Lower leg skin (tissue), 4 donors: Measurements from ENCODE around the gene NELFCD. TPM values are rescaled to one million over a fixed set of nuclear protein-coding genes. Genes with fewer than 3 reads are reported as not detected.

Source experiments
- DNase-seq, 2 donors: peaks; one replicate each; pipeline ENCODE4 v3.0.0-alpha.2; 2019; ENCODE audit warnings: low spot score in 2 of 2
- H3K4me3 ChIP-seq: fragments of 200-600 bp; sonication (generic); 2 replicates; pipeline ENCODE4 v1.5.1; 2017; ENCODE audit warnings: mild to moderate bottlenecking, low read depth; ENCODE audit not compliant: poor library complexity, severe bottlenecking
- CTCF ChIP-seq, 3 donors: fragments of 450-650 bp; IDR thresholded peaks; one replicate each; pipeline ENCODE4 v1.5.1; 2016; ENCODE audit warnings: antibody characterized with exemption in 3 of 3, mild to moderate bottlenecking in 3 of 3, moderate library complexity in 2 of 3
- POLR2A ChIP-seq, 2 donors: fragments of 450-650 bp; IDR thresholded peaks; one replicate each; pipeline ENCODE4 v1.6.1; 2016 to 2017; ENCODE audit warnings: antibody characterized with exemption in 2 of 2, mild to moderate bottlenecking in 1 of 2, moderate library complexity in 1 of 2
- WGBS, 2 donors: methylation state at CpG; one replicate each; pipeline ENCODE4 v1.1.5; 2018; 5-methylcytosine and 5-hydroxymethylcytosine counted together
- intact Hi-C: fragments of 100-400 bp; cut with DNase I; formaldehyde crosslinking; loops from one replicate; pipeline ENCODE4 v1.15.0; 2023; ENCODE audit warnings: low total_unique reads
- total RNA-seq, 4 donors: library from RNA; depleted of rRNA; stranded (reverse); fragments of >200 nt; gene quantifications; one replicate each; pipeline ENCODE4 v1.1.0, GENCODE V29; 2016

Gene NELFCD
- total RNA-seq, 4 donors from 2014 or later, result 36.9 to 53.8 (median 44.6) TPM

DNA sequence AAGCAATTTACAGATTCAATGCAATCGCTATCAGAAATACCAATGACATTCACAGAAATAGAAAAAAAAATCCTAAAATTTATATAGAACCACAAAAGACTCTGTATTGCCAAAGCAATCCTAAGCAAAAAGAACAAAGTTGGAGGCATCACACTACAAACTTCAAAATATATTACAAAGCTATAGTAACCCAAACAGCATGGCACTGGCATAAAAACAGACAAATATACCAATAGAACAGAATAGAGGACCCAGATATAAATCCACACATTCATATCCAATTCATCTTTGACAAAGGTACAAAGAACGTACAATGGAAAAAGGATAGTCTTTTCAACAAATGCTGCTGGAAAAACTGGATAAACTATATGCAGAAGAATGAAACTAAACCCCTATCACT lies 11.6 kb upstream of the NELFCD start:
- 69 to 97% methylated on average over 2 of the region's 2 CpGs for WGBS, 2 donors
- H3K4me3 ChIP-seq, result no peak overlapping the region
- TF ChIP-seq CTCF (IDR thresholded peaks at IDR 0.05), result no peak
- TF ChIP-seq POLR2A (IDR thresholded peaks at IDR 0.05), result no peak
- no peak for DNase-seq
- intact Hi-C loops, result no loop called here

DNA sequence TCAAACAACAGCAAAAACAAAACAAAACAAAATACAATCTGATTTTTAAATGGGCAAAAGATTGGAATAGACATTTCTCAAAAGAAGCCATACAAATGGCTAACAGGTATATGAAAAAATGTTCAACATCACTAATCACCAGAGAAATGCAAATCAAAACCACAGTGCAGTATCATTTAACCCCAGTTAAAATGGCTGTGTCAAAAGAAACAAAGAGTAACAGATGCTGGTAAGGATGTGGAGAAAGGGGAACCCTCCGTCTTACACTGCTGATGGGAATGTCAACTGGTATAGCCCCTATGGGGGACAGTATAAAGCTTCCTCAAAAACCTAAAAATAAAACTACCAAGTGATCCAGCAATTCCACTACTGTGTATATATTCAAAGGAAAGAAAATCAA lies 10.9 kb upstream of the NELFCD start:
- H3K4me3 ChIP-seq, result no peak overlapping the region
- no peak for DNase-seq
- WGBS, 2 donors, result 63 to 84% methylated on average over 1 of the region's 1 CpG
- intact Hi-C loops, result no loop called here
- TF ChIP-seq CTCF (IDR thresholded peaks at IDR 0.05), result no peak
- no peak for TF ChIP-seq POLR2A (IDR thresholded peaks at IDR 0.05)

GRCh38 chr20:58971429-58971828 lies 9.6 kb upstream of the NELFCD start:
- 77 to 79% methylated on average over 6 of the region's 6 CpGs for WGBS, 2 donors
- H3K4me3 ChIP-seq, result no peak overlapping the region
- DNase-seq, result no peak
- TF ChIP-seq CTCF (IDR thresholded peaks at IDR 0.05), result no peak
- TF ChIP-seq POLR2A (IDR thresholded peaks at IDR 0.05), result no peak
- intact Hi-C loops, result no loop called here

GRCh38 chr20:58973179-58973578 lies 7.9 kb upstream of the NELFCD start:
- TF ChIP-seq CTCF (IDR thresholded peaks at IDR 0.05) (no peak), POLR2A (IDR thresholded peaks at IDR 0.05) (no peak)
- 78 to 84% methylated on average over 4 of the region's 4 CpGs for WGBS, 2 donors
- DNase-seq, result peak in 1 of 2 donors; percentile 61
- intact Hi-C loops, result no loop called here
- H3K4me3 ChIP-seq, result no peak overlapping the region

DNA sequence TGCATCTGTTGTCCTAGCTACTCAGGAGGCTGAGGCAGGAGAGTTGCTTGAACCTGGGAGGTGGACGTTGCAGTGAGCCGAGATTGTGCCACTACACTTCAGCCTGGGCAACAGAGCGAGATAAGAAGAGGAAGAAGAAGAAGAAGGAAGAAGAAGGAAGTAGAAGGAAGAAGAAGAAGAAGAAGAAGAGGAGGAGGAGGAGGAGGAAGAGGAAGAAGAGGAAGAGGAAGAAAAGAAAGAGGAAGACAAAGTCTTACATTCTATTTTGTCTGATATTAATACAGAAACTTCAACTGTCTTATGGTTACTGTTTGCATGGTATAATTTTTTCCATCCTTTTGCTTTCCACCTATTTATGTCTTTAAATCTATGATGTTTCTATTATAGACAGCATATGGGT lies 7.2 kb upstream of the NELFCD start:
- intact Hi-C loops, result no loop called here
- 83 to 93% methylated on average over 3 of the region's 3 CpGs for WGBS, 2 donors
- TF ChIP-seq CTCF (IDR thresholded peaks at IDR 0.05), result no peak
- TF ChIP-seq POLR2A (IDR thresholded peaks at IDR 0.05), result no peak
- H3K4me3 ChIP-seq, result no peak overlapping the region
- DNase-seq, result no peak

DNA sequence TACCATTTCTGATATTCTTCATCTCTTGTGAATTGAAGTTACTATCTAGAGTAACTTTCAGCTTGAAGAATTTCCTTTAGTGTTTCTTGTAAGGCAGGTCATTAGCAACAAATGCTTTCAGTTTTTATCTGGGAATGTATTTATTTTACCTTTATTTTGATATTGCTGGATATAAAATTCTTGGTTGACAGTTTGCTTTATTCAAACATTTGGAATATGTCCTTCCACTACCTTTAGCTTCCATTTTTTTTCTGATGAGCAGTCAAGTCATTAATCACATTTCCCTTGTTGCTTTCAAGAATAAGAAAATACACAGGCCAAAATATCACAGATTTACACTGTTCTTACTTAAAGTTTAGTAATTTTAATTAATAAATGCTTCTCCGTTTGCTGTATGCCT lies 5.7 kb upstream of the NELFCD start:
- 89 to 98% methylated on average over 1 of the region's 1 CpG for WGBS, 2 donors
- intact Hi-C loops, result no loop called here
- TF ChIP-seq CTCF (IDR thresholded peaks at IDR 0.05), result no peak
- no peak for TF ChIP-seq POLR2A (IDR thresholded peaks at IDR 0.05)
- DNase-seq, result no peak
- no peak overlapping the region for H3K4me3 ChIP-seq
